Vagina (tissue), 2 donors: Measurements from ENCODE around the gene SPIB. TPM values are rescaled to one million over a fixed set of nuclear protein-coding genes. Genes with fewer than 3 reads are reported as not detected.

ENCODE experiments used
- DNase-seq, 2 donors: peaks; one replicate each; pipeline ENCODE4 v3.0.0-alpha.2; 2017; ENCODE audit errors: extremely low spot score in 2 of 2
- H3K27ac ChIP-seq: fragments of 200-600 bp; sonication (generic); one replicate; pipeline ENCODE4 v1.5.1; 2019
- H3K27me3 ChIP-seq: fragments of 200-600 bp; sonication (generic); one replicate; pipeline ENCODE4 v1.5.1; 2019
- H3K36me3 ChIP-seq, 2 donors: fragments of 200-600 bp; sonication (generic); one replicate each; pipeline ENCODE4 v1.5.1; 2017 to 2019
- H3K4me1 ChIP-seq: fragments of 200-600 bp; sonication (generic); one replicate; pipeline ENCODE4 v1.5.1; 2019
- H3K4me3 ChIP-seq, 2 donors: fragments of 200-600 bp; sonication (generic); 1 replicate in 1 of 2; 2 replicates in 1 of 2; pipeline ENCODE4 v1.5.1; 2016 to 2019
- H3K9me3 ChIP-seq: fragments of 200-600 bp; sonication (generic); one replicate; pipeline ENCODE4 v1.5.1; 2019
- POLR2A ChIP-seq, 2 donors: fragments of 450-650 bp; IDR thresholded peaks; one replicate each; pipeline ENCODE4 v1.6.1; 2017; ENCODE audit warnings: antibody characterized with exemption in 2 of 2, mild to moderate bottlenecking in 2 of 2, moderate library complexity in 2 of 2
- POLR2AphosphoS5 ChIP-seq, 2 donors: sonication (generic); formaldehyde crosslinking; IDR thresholded peaks; one replicate each; pipeline ENCODE4 v1.9.0; 2017; ENCODE audit warnings: antibody characterized with exemption in 2 of 2, mild to moderate bottlenecking in 2 of 2, low read depth in 1 of 2; ENCODE audit not compliant: insufficient read depth in 1 of 2
- intact Hi-C: fragments of 100-400 bp; cut with DNase I; formaldehyde crosslinking; loops from one replicate; pipeline ENCODE4 v1.15.1; 2023
- total RNA-seq: library from RNA; depleted of rRNA; stranded (reverse); fragments of >200 nt; gene quantifications from one replicate; pipeline ENCODE4 v1.2.3, GENCODE V29; 2016
- TF ChIP-seq, protein P1 (sequence below), 3 experiments: fragments of 450-650 bp in 2 of 3; fragments of 200-600 bp in 1 of 3; sonication (generic) in 1 of 3; IDR thresholded peaks; one replicate each; pipeline ENCODE4 v1.5.1; 2017 to 2019; ENCODE audit warnings: antibody characterized with exemption in 3 of 3, mild to moderate bottlenecking in 2 of 3, moderate library complexity in 2 of 3

Gene SPIB
- total RNA-seq, 1 donor from 2014 or later = not detected

- Histone ChIP-seq H3K9me3 (no peaks in the 10 kb centered on the region), H3K36me3 (peaks cover 0 to 9% of the 10 kb centered on the region in 2 donors), H3K27ac (no peak overlapping the region), H3K27me3 (no peaks in the 10 kb centered on the region), H3K4me1 (no peaks in the 10 kb centered on the region), H3K4me3 (no peak overlapping the region)
- no peak for DNase-seq
- intact Hi-C loops = no loop called here
- no peak for TF ChIP-seq POLR2A (IDR thresholded peaks at IDR 0.05)
- TF ChIP-seq POLR2AphosphoS5 (IDR thresholded peaks at IDR 0.05; ENCODE audit: insufficient read depth in 1 of 2, low read depth in 1 of 2) = no peak
- TF ChIP-seq, protein P1, sequence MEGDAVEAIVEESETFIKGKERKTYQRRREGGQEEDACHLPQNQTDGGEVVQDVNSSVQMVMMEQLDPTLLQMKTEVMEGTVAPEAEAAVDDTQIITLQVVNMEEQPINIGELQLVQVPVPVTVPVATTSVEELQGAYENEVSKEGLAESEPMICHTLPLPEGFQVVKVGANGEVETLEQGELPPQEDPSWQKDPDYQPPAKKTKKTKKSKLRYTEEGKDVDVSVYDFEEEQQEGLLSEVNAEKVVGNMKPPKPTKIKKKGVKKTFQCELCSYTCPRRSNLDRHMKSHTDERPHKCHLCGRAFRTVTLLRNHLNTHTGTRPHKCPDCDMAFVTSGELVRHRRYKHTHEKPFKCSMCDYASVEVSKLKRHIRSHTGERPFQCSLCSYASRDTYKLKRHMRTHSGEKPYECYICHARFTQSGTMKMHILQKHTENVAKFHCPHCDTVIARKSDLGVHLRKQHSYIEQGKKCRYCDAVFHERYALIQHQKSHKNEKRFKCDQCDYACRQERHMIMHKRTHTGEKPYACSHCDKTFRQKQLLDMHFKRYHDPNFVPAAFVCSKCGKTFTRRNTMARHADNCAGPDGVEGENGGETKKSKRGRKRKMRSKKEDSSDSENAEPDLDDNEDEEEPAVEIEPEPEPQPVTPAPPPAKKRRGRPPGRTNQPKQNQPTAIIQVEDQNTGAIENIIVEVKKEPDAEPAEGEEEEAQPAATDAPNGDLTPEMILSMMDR (IDR thresholded peaks at IDR 0.05) = no peak
Measured at GRCh38 chr19:50412419-50412818, 6.3 kb upstream of the SPIB start.

DNA sequence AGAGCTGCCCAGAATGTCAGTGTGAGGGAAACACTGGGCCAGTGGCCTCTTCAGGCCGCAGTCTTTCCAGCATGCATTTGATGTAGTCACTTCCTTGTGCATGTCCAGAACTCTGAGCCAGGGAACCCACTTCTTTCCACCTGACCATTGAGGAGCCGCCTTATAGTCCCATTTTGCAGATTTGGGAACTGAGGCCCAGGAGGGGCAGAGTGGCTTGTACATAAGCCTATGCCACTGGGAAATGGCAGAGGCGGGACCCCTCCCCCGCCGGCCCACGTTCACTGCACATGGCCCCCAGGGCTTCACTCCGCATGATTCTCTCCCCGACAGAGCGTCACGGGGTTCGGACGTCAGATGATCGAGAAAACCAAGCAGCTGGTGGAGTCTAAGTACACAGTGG is 5.6 kb upstream of the SPIB start:
- no peaks in the 10 kb centered on the region for H3K4me1 ChIP-seq
- H3K27ac ChIP-seq = no peak overlapping the region
- DNase-seq = no peak
- intact Hi-C loops = no loop called here
- TF ChIP-seq POLR2A (IDR thresholded peaks at IDR 0.05) (no peak), POLR2AphosphoS5 (IDR thresholded peaks at IDR 0.05; ENCODE audit: insufficient read depth in 1 of 2, low read depth in 1 of 2) (no peak)
- TF ChIP-seq, protein P1 (IDR thresholded peaks at IDR 0.05) = no peak
- H3K4me3 ChIP-seq = no peak overlapping the region
- H3K36me3 ChIP-seq = peaks cover 0 to 9% of the 10 kb centered on the region in 2 donors
- H3K27me3 ChIP-seq = no peaks in the 10 kb centered on the region
- H3K9me3 ChIP-seq = no peaks in the 10 kb centered on the region

DNA sequence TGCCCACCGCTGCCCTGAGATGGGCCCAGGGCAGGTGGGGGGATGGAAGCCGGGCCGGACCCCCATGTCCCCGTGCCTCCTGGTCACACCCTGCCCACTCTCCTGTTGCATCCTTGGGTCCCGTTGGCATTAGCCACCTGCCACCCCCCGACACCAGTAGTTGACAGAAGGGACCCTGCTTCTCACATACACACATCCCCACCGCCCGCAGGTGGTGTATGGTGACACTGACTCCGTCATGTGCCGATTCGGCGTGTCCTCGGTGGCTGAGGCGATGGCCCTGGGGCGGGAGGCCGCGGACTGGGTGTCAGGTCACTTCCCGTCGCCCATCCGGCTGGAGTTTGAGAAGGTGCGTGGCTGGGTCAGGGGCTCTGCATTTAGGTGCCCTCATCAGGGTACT is 5.2 kb upstream of the SPIB start:
- TF ChIP-seq, protein P1 (IDR thresholded peaks at IDR 0.05) = no peak
- TF ChIP-seq POLR2AphosphoS5 (IDR thresholded peaks at IDR 0.05; ENCODE audit: insufficient read depth in 1 of 2, low read depth in 1 of 2) = no peak
- no peak for TF ChIP-seq POLR2A (IDR thresholded peaks at IDR 0.05)
- H3K4me1 ChIP-seq = peaks cover 2% of the 10 kb centered on the region
- H3K4me3 ChIP-seq = no peak overlapping the region
- no peak overlapping the region for H3K27ac ChIP-seq
- H3K9me3 ChIP-seq = no peaks in the 10 kb centered on the region
- H3K27me3 ChIP-seq = no peaks in the 10 kb centered on the region
- DNase-seq = no peak
- peaks cover 0 to 9% of the 10 kb centered on the region in 2 donors for H3K36me3 ChIP-seq
- intact Hi-C loops = no loop called here

DNA sequence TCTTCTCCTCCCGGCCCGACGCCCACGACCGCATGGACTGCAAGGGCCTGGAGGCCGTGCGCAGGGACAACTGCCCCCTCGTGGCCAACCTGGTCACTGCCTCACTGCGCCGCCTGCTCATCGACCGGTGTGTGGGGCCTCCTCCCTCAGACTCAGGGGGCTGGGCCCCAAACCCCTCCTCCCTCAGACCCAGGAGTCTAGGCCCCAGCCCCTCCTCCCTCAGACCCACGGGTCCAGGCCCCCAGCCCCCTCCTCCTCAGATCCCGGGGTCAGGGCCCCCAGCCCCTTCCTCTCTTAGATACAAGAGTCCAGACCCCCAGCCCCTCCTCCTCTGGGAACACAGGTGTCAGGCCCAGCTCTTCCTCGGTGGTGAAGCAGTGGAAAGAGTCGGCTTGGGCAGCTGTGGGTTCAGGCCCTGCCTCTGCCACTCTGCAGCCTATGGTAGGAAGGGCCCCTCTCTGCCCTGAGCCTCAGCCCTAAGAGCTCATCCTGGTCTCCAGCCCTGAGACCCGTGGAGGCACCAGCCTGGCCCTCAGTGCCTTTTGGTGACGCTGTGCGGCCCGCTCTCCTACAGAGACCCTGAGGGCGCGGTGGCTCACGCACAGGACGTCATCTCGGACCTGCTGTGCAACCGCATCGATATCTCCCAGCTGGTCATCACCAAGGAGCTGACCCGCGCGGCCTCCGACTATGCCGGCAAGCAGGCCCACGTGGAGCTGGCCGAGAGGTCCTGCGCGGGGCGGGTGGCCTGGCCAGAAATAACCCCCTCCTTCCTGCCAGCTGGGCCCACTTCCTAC is 3.7 kb upstream of the SPIB start:
- intact Hi-C loops = no loop called here
- no peak for DNase-seq
- Histone ChIP-seq H3K4me1 (peaks cover 6% of the 10 kb centered on the region), H3K36me3 (no peaks in the 10 kb centered on the region), H3K27ac (no peak overlapping the region), H3K9me3 (no peaks in the 10 kb centered on the region), H3K4me3 (no peak overlapping the region), H3K27me3 (no peaks in the 10 kb centered on the region)
- TF ChIP-seq, protein P1 (IDR thresholded peaks at IDR 0.05) = peak; percentile 45 to 67 (median 52)
- no peak for TF ChIP-seq POLR2A (IDR thresholded peaks at IDR 0.05)

- Histone ChIP-seq H3K9me3 (no peaks in the 10 kb centered on the region), H3K27me3 (no peaks in the 10 kb centered on the region), H3K36me3 (no peaks in the 10 kb centered on the region), H3K27ac (no peak overlapping the region), H3K4me3 (no peak overlapping the region), H3K4me1 (peaks cover 6% of the 10 kb centered on the region)
- DNase-seq = no peak
- TF ChIP-seq, protein P1 (IDR thresholded peaks at IDR 0.05) = no peak
- no peak for TF ChIP-seq POLR2A (IDR thresholded peaks at IDR 0.05)
- intact Hi-C loops = no loop called here
Measured at GRCh38 chr19:50415661-50416033, 3.1 kb upstream of the SPIB start.
